ENCODE results near the gene ABCC9.

DNA sequence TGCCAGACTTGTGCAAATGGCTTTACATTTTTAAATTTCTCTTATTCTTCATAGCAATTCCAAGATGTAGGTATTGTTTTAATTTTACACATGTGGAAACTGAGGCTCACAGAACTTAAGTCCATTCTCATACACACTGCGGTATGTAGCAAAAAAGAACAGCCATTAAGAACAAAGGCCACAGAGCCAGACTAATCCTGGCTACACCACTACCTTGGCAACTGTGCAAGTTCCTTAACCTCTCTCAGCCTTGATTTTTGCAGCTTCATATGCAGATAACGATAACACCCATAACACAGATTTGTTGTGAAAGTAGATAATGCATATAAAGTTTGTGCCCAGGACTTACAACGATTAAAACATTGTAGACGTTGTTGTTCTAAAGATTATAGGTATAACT, 81.1 kb downstream of the ABCC9 start:
- TF ChIP-seq SUZ12 (IDR thresholded peaks at IDR 0.05) (no peak), FOXK2 (IDR thresholded peaks at IDR 0.05) (no peak), CTBP1 (IDR thresholded peaks at IDR 0.05; ENCODE audit: borderline replicate concordance) (no peak), TARDBP (IDR thresholded peaks at IDR 0.05) (no peak)

Data from HEK293T (cell line).